ENCODE results near the gene UQCRC1.

The UQCRC1 gene

DNA sequence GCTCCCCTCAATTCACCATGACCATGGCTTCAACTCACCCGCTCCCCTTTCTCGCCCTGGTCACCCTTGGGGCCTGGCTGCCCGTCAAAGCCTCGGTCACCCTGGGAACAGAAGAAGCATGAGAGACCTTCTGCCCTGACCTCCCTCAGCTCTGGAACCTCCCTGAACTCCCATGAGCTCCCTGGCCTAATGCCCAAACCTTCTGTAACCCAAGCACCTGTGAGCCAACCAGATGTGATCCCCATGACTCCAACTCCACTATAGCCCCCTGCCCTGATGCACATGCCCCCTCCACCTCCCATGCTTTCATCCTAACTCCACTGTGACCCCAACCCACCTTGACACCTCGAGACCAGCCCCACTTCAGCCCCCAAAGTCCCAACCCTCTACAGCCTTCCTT lies 42.4 kb downstream of the UQCRC1 start:
- no peak for DNase-seq (ENCODE audit: low read depth)
- TF ChIP-seq, protein P1, sequence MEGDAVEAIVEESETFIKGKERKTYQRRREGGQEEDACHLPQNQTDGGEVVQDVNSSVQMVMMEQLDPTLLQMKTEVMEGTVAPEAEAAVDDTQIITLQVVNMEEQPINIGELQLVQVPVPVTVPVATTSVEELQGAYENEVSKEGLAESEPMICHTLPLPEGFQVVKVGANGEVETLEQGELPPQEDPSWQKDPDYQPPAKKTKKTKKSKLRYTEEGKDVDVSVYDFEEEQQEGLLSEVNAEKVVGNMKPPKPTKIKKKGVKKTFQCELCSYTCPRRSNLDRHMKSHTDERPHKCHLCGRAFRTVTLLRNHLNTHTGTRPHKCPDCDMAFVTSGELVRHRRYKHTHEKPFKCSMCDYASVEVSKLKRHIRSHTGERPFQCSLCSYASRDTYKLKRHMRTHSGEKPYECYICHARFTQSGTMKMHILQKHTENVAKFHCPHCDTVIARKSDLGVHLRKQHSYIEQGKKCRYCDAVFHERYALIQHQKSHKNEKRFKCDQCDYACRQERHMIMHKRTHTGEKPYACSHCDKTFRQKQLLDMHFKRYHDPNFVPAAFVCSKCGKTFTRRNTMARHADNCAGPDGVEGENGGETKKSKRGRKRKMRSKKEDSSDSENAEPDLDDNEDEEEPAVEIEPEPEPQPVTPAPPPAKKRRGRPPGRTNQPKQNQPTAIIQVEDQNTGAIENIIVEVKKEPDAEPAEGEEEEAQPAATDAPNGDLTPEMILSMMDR (conservative IDR thresholded peaks at IDR 0.05; ENCODE audit: low read depth, low read length): no peak

DNA sequence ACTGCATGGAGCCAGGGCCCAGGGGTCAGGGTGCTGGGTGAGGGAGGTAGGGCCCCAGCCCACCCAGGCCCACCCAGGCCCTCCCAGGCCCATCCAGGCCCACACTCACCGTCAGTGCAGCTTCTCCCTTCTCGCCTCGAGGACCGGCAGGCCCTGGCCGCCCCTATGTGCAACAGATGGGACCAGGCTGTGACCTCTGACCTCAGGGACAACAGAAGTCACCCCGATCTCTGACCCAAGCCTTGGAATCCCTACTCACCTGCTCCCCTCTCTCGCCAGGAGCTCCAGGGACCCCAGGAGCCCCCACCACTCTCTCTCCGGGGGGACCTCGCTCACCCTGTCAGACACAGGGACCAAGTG lies 43.1 kb downstream of the UQCRC1 start:
- TF ChIP-seq, protein P1 (conservative IDR thresholded peaks at IDR 0.05; ENCODE audit: low read depth, low read length): no peak
- no peak overlapping the region for H3K4me3 ChIP-seq (ENCODE audit: low read length)
- DNase-seq (ENCODE audit: low read depth): no peak

More for the DNA sequence above, 42.4 kb downstream of the UQCRC1 start:
- H3K4me3 ChIP-seq (ENCODE audit: low read length): no peak overlapping the region

DNA sequence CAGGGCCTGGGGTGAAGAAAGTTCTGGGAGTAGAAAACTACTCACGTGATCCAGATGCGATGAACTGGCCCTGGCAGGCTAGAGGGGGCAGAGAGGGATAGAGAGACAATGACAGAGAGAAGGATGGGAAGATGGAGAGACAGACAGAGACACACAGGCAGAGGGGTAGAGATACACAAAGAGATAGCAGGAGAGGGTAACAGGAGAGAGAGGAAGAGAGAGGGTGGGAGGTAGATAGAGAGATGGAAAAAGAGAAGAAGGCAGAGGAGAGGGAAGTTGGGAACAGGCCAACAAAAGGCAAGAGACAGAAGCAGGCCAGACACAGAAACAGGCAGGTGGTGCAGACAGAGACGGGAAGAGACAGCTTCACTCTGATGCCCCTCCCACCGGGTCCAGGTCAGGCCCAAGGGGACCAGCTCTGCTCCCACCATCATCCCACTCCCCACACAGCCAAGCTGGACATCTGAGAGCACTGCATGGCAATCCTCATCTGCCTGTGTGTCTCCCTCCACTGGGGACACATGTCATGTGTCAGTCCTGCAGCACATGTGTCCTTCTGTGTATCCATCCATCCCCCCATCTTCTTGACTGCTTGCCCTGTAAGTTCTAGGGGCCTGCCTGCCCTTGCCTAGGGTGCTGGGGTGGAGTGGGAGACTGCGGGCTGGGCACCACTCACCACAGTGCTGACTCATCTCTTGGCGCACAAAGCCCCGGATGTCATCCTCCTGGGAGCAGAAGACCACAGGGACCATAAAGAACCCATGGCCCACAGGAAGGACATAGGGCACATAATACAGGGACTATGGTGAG lies 43.6 kb downstream of the UQCRC1 start:
- TF ChIP-seq, protein P1 (conservative IDR thresholded peaks at IDR 0.05; ENCODE audit: low read depth, low read length): no peak
- DNase-seq (ENCODE audit: low read depth): no peak
- H3K4me3 ChIP-seq (ENCODE audit: low read length): no peak overlapping the region

DNA sequence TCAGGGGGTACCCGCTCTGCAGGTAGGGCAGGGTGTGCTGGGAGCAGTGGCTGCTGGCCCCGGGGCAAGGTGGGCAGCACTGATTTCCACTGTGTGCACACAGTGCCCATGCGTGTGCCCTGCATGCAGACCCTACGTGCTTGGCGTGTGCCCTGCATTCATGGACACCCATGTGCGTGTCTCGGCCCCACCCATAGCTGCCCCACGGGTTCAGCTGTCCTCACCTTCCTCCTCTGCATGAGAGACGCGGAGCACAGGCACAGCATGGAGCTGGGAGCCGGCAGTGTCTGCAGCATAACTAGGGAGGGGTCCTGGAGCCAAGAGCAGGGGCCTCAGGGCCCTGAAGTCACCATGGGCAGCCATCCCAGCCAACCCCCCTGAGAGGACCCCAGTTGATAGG lies 44.3 kb downstream of the UQCRC1 start:
- TF ChIP-seq, protein P1 (conservative IDR thresholded peaks at IDR 0.05; ENCODE audit: low read depth, low read length): no peak
- DNase-seq (ENCODE audit: low read depth): no peak
- no peak overlapping the region for H3K4me3 ChIP-seq (ENCODE audit: low read length)

DNA sequence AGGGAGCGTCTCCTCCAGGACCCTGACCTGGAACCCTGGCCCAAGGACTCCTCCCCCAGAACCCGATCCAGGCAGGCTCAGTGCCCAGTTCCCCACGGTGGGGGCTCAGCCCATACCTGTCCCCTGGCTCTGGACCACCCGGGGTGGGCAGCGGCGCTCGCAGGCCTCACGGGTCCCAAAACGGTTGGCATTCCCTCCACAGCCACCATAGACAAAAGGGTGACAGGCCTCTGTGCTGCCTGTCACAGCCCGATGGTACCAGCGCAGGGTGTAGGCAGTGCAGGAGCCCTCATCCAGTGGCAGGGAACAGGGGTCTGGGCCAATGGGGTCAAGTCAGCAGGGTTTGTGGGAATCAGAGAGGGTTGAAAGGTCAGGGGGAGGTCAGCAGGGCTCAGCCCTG lies 44.8 kb downstream of the UQCRC1 start:
- TF ChIP-seq, protein P1 (conservative IDR thresholded peaks at IDR 0.05; ENCODE audit: low read depth, low read length): no peak
- no peak overlapping the region for H3K4me3 ChIP-seq (ENCODE audit: low read length)
- DNase-seq (ENCODE audit: low read depth): no peak

DNA sequence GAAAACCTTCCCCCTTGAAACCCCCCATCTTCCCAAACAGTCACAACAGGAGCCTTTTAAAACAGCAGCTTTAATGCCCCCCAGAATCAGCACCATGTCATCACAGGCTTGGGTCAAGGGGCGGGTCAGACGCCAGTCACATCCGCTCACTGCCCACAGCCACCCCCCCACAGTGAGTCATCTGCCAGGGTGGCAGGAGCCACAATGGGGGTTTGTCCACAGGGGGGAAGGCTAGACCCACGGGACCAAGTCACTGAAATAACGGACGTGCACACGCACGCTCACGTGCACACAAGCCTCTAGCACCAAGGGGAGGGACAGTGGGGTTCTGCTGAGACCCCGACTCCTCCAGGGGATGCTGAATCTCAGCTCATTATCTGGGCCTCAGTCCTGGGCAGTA lies 45.4 kb downstream of the UQCRC1 start:
- no peak overlapping the region for H3K4me3 ChIP-seq (ENCODE audit: low read length)
- DNase-seq (ENCODE audit: low read depth): no peak
- TF ChIP-seq, protein P1 (conservative IDR thresholded peaks at IDR 0.05; ENCODE audit: low read depth, low read length): no peak

DNA sequence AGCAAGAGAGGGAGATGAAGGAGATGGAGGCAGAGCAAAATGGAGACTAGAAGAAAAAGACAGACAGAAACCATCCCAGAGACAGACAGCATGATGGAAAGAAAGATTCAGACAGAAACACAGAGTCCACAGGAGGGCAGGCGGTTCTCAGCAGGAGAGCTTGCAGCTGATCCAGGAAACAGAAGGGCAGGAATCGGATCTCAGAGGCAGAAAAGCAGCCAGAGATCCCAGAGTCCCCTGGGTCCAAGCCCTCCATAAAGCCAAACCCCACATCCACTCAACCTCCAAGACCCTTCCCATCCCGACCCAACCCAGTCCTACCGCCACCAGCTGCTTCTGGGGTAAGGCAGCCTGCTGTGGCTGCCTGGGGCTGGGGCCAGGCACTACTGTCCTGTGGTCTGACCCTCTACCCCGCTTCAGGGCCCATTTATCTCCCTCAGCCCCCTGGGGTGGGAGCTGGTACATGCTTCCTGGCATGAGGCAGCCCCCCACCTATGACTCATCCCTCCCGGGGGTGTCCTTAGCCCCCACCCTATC lies 46.0 kb downstream of the UQCRC1 start, which contains the start of gene UCN2:
Gene UCN2 (minus strand): TSS at position 400 of the 537 bp plus-strand sequence. CDS start 657 bp downstream, outside the sequence.
- H3K4me3 ChIP-seq (ENCODE audit: low read length): no peak within 1 kb of the TSS
- no peak for DNase-seq (ENCODE audit: low read depth)
- TF ChIP-seq, protein P1 (conservative IDR thresholded peaks at IDR 0.05; ENCODE audit: low read depth, low read length): no peak

Measured in retinal pigment epithelial cell (primary cell).